NCI-H2196 (cell line): ENCODE results near the gene OSER1.
"Not testable (repeated sequence)": the region's sequence is repeated elsewhere in the genome, so short reads cannot be mapped to it uniquely, and the experiment has no call there.

Source experiments
- DNase-seq: peaks from one replicate; lab custom pipeline; 2025; ENCODE audit not compliant: unreplicated experiment; lab: John Stamatoyannopoulos, UW

The OSER1 gene

GRCh38 chr20:44210406-44211176, at the start of gene OSER1:
Gene OSER1, minus strand, starts transcription at chr20:44210771. Its CDS starts 3,814 bp downstream, at chr20:44206957.
- peak; percentile 97 for DNase-seq

GRCh38 chr20:44258226-44258890, 47.8 kb upstream of the OSER1 start:
- DNase-seq = no peak

- DNase-seq = no peak
Measured at GRCh38 chr20:44256961-44257360, 46.4 kb upstream of the OSER1 start.

- DNase-seq = no peak
Measured at GRCh38 chr20:44255942-44256341, 45.4 kb upstream of the OSER1 start.

GRCh38 chr20:44254073-44254472, 43.5 kb upstream of the OSER1 start:
- no peak for DNase-seq

GRCh38 chr20:44253528-44253927, 43.0 kb upstream of the OSER1 start:
- DNase-seq = no peak

- DNase-seq = no peak
Measured at GRCh38 chr20:44251284-44251683, 40.7 kb upstream of the OSER1 start.

GRCh38 chr20:44248410-44248759, 37.8 kb upstream of the OSER1 start:
- no peak for DNase-seq

GRCh38 chr20:44247586-44248409, 37.2 kb upstream of the OSER1 start:
- no peak for DNase-seq

- DNase-seq = no peak
Measured at GRCh38 chr20:44247131-44247571, 36.6 kb upstream of the OSER1 start, which contains the start of gene GDAP1L1. Gene GDAP1L1, plus strand, starts transcription at chr20:44247308. Its CDS starts 27 bp downstream, at chr20:44247335.

GRCh38 chr20:44245977-44246376, 35.4 kb upstream of the OSER1 start:
- DNase-seq = no peak

GRCh38 chr20:44241796-44242195, 31.2 kb upstream of the OSER1 start:
- no peak for DNase-seq

GRCh38 chr20:44236840-44237239, 26.3 kb upstream of the OSER1 start:
- not testable (repeated sequence) for DNase-seq

- no peak for DNase-seq
Measured at GRCh38 chr20:44235702-44236101, 25.1 kb upstream of the OSER1 start.

GRCh38 chr20:44234566-44235317, 24.2 kb upstream of the OSER1 start:
- DNase-seq = no peak

- no peak for DNase-seq
Measured at GRCh38 chr20:44233436-44234016, 23.0 kb upstream of the OSER1 start.

- not testable (repeated sequence) for DNase-seq
Measured at GRCh38 chr20:44232469-44232856, 21.9 kb upstream of the OSER1 start.

GRCh38 chr20:44231713-44232468, 21.3 kb upstream of the OSER1 start:
- no peak for DNase-seq

GRCh38 chr20:44231193-44231592, 20.6 kb upstream of the OSER1 start:
- DNase-seq = no peak
